Measurements from ENCODE around the gene TUBGCP2. TPM values are rescaled to one million over a fixed set of nuclear protein-coding genes. Genes with fewer than 3 reads are reported as not detected.

Gene TUBGCP2
- total RNA-seq, 1 experiment from 2014 or later, result 35.4 TPM

- H3K27ac ChIP-seq (ENCODE audit: low read depth, low read length), result no peak overlapping the region
- H4K20me1 ChIP-seq (ENCODE audit: insufficient read depth), result no peaks in the 10 kb centered on the region
- TF ChIP-seq REST (IDR thresholded peaks at IDR 0.05; ENCODE audit: low read depth) (no peak), EZH2phosphoT487 (IDR thresholded peaks at IDR 0.05; ENCODE audit: borderline replicate concordance) (no peak), POLR2AphosphoS5 (IDR thresholded peaks at IDR 0.05; ENCODE audit: low read depth, low read length) (no peak), SIN3A (IDR thresholded peaks at IDR 0.05; ENCODE audit: low read depth) (no peak)
- no TSS peak for BruUV-seq (replicated peaks)
- DNase-seq (ENCODE audit: low read depth, low spot score), result no peak
- intact Hi-C loops (cut with micrococcal nuclease), result no loop called here
- POLR2A ChIA-PET, result no interaction called here
- no peaks in the 10 kb centered on the region for H3K9me2 ChIP-seq (ENCODE audit: insufficient read depth)
- CTCF ChIA-PET, result no interaction called here
- no peak overlapping the region for H2AFZ ChIP-seq (ENCODE audit: low read depth, low read length, poor library complexity, severe bottlenecking)
- H3K4me2 ChIP-seq (ENCODE audit: low read length), result no peak overlapping the region
- ATAC-seq, result no peak
- H3K4me3 ChIP-seq (replicated peaks in 1 of 2; ENCODE audit: low read depth in 1 of 2, low read length in 2 of 2), result no peak overlapping the region
- no peaks in the 10 kb centered on the region for H3K36me3 ChIP-seq (ENCODE audit: control insufficient read depth in 1 of 2, insufficient read depth in 2 of 2, low read length in 2 of 2)
- H3K27me3 ChIP-seq (ENCODE audit: insufficient read depth, low read length), result no peaks in the 10 kb centered on the region
- no peaks in the 10 kb centered on the region for H3K79me2 ChIP-seq (ENCODE audit: insufficient read depth, low read length)
- no peaks in the 10 kb centered on the region for H3K4me1 ChIP-seq (ENCODE audit: control insufficient read depth in 1 of 2, insufficient read depth in 2 of 2, low read length in 2 of 2)
- no peaks in the 10 kb centered on the region for H3K9me3 ChIP-seq (ENCODE audit: control insufficient read depth in 1 of 2, insufficient read depth in 1 of 2, low read depth in 1 of 2, low read length in 2 of 2)
- RAD21 ChIA-PET (ENCODE audit: low non-redundant PET in 1 of 2, low total read pairs in 2 of 2, uncharacterized antibody in 2 of 2, unreplicated experiment in 2 of 2), result no interaction called here
- H3K9ac ChIP-seq (ENCODE audit: low read length), result no peak overlapping the region
Measured at GRCh38 chr10:133349577-133350011, 40.9 kb upstream of the TUBGCP2 start.

GRCh38 chr10:133349160-133349568 lies 40.5 kb upstream of the TUBGCP2 start:
- H3K4me1 ChIP-seq (ENCODE audit: control insufficient read depth in 1 of 2, insufficient read depth in 2 of 2, low read length in 2 of 2), result no peaks in the 10 kb centered on the region
- no peak for ATAC-seq
- H3K9ac ChIP-seq (ENCODE audit: low read length), result no peak overlapping the region
- TF ChIP-seq POLR2AphosphoS5 (IDR thresholded peaks at IDR 0.05; ENCODE audit: low read depth, low read length) (no peak), RAD21 (IDR thresholded peaks at IDR 0.05; ENCODE audit: low read depth) (no peak), CEBPB (IDR thresholded peaks at IDR 0.05; ENCODE audit: low read depth) (no peak), CBX3 (IDR thresholded peaks at IDR 0.05; ENCODE audit: low read depth) (no peak), EGR1 (IDR thresholded peaks at IDR 0.05; ENCODE audit: low read depth) (no peak), ZNF274 (IDR thresholded peaks at IDR 0.05; ENCODE audit: low read depth, low read length) (no peak), ATF3 (IDR thresholded peaks at IDR 0.05) (no peak), YY1 (IDR thresholded peaks at IDR 0.05; ENCODE audit: extremely low read depth, insufficient replicate concordance, low read depth, low read length) (no peak), SRF (IDR thresholded peaks at IDR 0.05; ENCODE audit: low read depth) (no peak), JUND (IDR thresholded peaks at IDR 0.05) (no peak), SIN3A (IDR thresholded peaks at IDR 0.05; ENCODE audit: low read depth) (no peak), ZFX (IDR thresholded peaks at IDR 0.05) (no peak), SP1 (IDR thresholded peaks at IDR 0.05; ENCODE audit: low read depth) (no peak), POLR2A (IDR thresholded peaks at IDR 0.05; ENCODE audit: borderline replicate concordance, extremely low read depth, insufficient read depth, insufficient read length) (no peak), CTCF (IDR thresholded peaks at IDR 0.05 in 2 of 3, conservative IDR thresholded peaks at IDR 0.05 in 1 of 3; ENCODE audit: borderline replicate concordance in 1 of 3, insufficient read depth in 1 of 3, low read depth in 2 of 3, low read length in 2 of 3) (no peak), MAX (IDR thresholded peaks at IDR 0.05) (no peak)

More at GRCh38 chr10:133349160-133349568, 40.5 kb upstream of the TUBGCP2 start:
- ChIA-PET CTCF (no interaction called here), RAD21 (ENCODE audit: low non-redundant PET in 1 of 2, low total read pairs in 2 of 2, uncharacterized antibody in 2 of 2, unreplicated experiment in 2 of 2) (no interaction called here), POLR2A (no interaction called here)
- H2AFZ ChIP-seq (ENCODE audit: low read depth, low read length, poor library complexity, severe bottlenecking), result no peak overlapping the region
- H3K79me2 ChIP-seq (ENCODE audit: insufficient read depth, low read length), result no peaks in the 10 kb centered on the region
- H3K4me2 ChIP-seq (ENCODE audit: low read length), result no peak overlapping the region
- no peaks in the 10 kb centered on the region for H3K27me3 ChIP-seq (ENCODE audit: insufficient read depth, low read length)
- H3K27ac ChIP-seq (ENCODE audit: low read depth, low read length), result no peak overlapping the region
- no peaks in the 10 kb centered on the region for H4K20me1 ChIP-seq (ENCODE audit: insufficient read depth)
- no peaks in the 10 kb centered on the region for H3K9me3 ChIP-seq (ENCODE audit: control insufficient read depth in 1 of 2, insufficient read depth in 1 of 2, low read depth in 1 of 2, low read length in 2 of 2)
- H3K4me3 ChIP-seq (replicated peaks in 1 of 2; ENCODE audit: low read depth in 1 of 2, low read length in 2 of 2), result no peak overlapping the region
- no peak for DNase-seq (ENCODE audit: low read depth, low spot score)
- BruUV-seq (replicated peaks), result no TSS peak
- H3K36me3 ChIP-seq (ENCODE audit: control insufficient read depth in 1 of 2, insufficient read depth in 2 of 2, low read length in 2 of 2), result no peaks in the 10 kb centered on the region
- intact Hi-C loops (cut with micrococcal nuclease), result no loop called here
- H3K9me2 ChIP-seq (ENCODE audit: insufficient read depth), result no peaks in the 10 kb centered on the region
